Ovary (tissue), 9 donors: Measurements from ENCODE around the gene RABAC1. TPM values are rescaled to one million over a fixed set of nuclear protein-coding genes. Genes with fewer than 3 reads are reported as not detected.

ENCODE experiments used
- DNase-seq, 5 donors: peaks; one replicate each; pipeline ENCODE4 v3.0.0-alpha.2; 2019 to 2020
- H3K27ac ChIP-seq, 2 donors: fragments of 200-600 bp; one replicate each; pipeline versions ENCODE4 v1.5.1 to v1.8.0; 2019 to 2022
- H3K27me3 ChIP-seq: fragments of 200-600 bp; one replicate; pipeline ENCODE4 v1.8.0; 2022
- H3K36me3 ChIP-seq: fragments of 200-600 bp; sonication (generic); one replicate; pipeline ENCODE4 v1.5.1; 2019
- H3K4me1 ChIP-seq: one replicate; pipeline ENCODE4 v1.8.1; 2013; ENCODE audit warnings: mild to moderate bottlenecking, moderate library complexity; ENCODE audit not compliant: insufficient read depth
- H3K4me3 ChIP-seq: fragments of 200-600 bp; sonication (generic); one replicate; pipeline ENCODE4 v1.5.1; 2017
- H3K9me3 ChIP-seq, 2 donors: fragments of 200-600 bp in 1 of 2; sonication (generic) in 1 of 2; one replicate each; pipeline versions ENCODE4 v1.5.1 to v1.8.1; 2013 to 2019; ENCODE audit warnings: mild to moderate bottlenecking in 1 of 2, moderate library complexity in 1 of 2
- CTCF ChIP-seq, 3 donors: fragments of 450-650 bp in 2 of 3; fragments of 200-600 bp in 1 of 3; IDR thresholded peaks; one replicate each; pipeline versions ENCODE4 v1.5.1 to v1.8.0; 2016 to 2022; ENCODE audit warnings: antibody characterized with exemption in 3 of 3, mild to moderate bottlenecking in 1 of 3
- EP300 ChIP-seq: sonication (generic); formaldehyde crosslinking; IDR thresholded peaks from one replicate; pipeline ENCODE4 v1.6.1; 2017; ENCODE audit warnings: antibody characterized with exemption
- POLR2A ChIP-seq: fragments of 450-650 bp; IDR thresholded peaks from one replicate; pipeline ENCODE4 v1.6.1; 2017; ENCODE audit warnings: antibody characterized with exemption, mild to moderate bottlenecking, moderate library complexity
- WGBS, 3 donors: extraction: QIAGEN DNeasy Blood & Tissue Kit in 1 of 3; methylation state at CpG; one replicate each; pipeline versions ENCODE4 v1.1.5 to v1.1.7; 2013 to 2017; 5-methylcytosine and 5-hydroxymethylcytosine counted together
- intact Hi-C, 4 donors: fragments of 100-400 bp; cut with DNase I; formaldehyde crosslinking; loops; one replicate each; pipeline versions ENCODE4 v1.11.0 to v1.15.1; 2022 to 2023
- polyA plus RNA-seq, 2 donors: library from polyadenylated mRNA; stranded (reverse); fragments of 200-250 nt in 1 of 2; fragments of 350-450 nt in 1 of 2; fragmentation: Illumina TruSeq in 1 of 2; extraction: RNeasy Lipid Tissue Mini Kit (QIAGEN cat#74804) in 1 of 2; gene quantifications; one replicate each; pipeline ENCODE4 v1.2.3, GENCODE V29; 2013 to 2014
- total RNA-seq, 7 donors: library from RNA; depleted of rRNA in 2 of 7; stranded (reverse); fragments of >200 nt in 2 of 7; fragmentation: NEBNext Ultra II Directional in 3 of 7; extraction: Animal tissue kit (Norgen Biotek cat#: 25700) in 3 of 7; gene quantifications; one replicate each; pipeline versions ENCODE4 v1.1.0 to v1.2.4, GENCODE V29; 2016 to 2023
- donor health status: DM: no; HTN: no; CAD: no; lungs with moderate emphysema.
- donor health status: DM: no; HTN: no; CAD: no.
- donor health status: Bipolar disorder and iron deficiency.
- donor health status: DM: yes; HTN: yes; CAD: no.
- donor health status: DM: no; HTN: no; CAD: no.
- donor health status: DM: yes; HTN: yes; CAD: no.

RABAC1 gene
- total and polyA plus RNA-seq, 9 donors: 21.2 to 224 (median 147) TPM

GRCh38 chr19:41913538-41914423 is 45.3 kb downstream of the RABAC1 start:
- intact Hi-C loops: no loop called here
- no peak overlapping the region for H3K4me3 ChIP-seq
- H3K36me3 ChIP-seq: no peaks in the 10 kb centered on the region
- WGBS, 3 donors: 3 to 7% (median 5%) methylated on average over 21 of the region's 21 CpGs
- TF ChIP-seq POLR2A: no peak
- TF ChIP-seq CTCF (IDR thresholded peaks at IDR 0.05): no peak
- TF ChIP-seq EP300: no peak
- H3K27ac ChIP-seq: no peak overlapping the region
- H3K9me3 ChIP-seq: no peaks in the 10 kb centered on the region
- no peak for DNase-seq
- H3K4me1 ChIP-seq: no peaks in the 10 kb centered on the region
- H3K27me3 ChIP-seq: peaks cover 3% of the 10 kb centered on the region

DNA sequence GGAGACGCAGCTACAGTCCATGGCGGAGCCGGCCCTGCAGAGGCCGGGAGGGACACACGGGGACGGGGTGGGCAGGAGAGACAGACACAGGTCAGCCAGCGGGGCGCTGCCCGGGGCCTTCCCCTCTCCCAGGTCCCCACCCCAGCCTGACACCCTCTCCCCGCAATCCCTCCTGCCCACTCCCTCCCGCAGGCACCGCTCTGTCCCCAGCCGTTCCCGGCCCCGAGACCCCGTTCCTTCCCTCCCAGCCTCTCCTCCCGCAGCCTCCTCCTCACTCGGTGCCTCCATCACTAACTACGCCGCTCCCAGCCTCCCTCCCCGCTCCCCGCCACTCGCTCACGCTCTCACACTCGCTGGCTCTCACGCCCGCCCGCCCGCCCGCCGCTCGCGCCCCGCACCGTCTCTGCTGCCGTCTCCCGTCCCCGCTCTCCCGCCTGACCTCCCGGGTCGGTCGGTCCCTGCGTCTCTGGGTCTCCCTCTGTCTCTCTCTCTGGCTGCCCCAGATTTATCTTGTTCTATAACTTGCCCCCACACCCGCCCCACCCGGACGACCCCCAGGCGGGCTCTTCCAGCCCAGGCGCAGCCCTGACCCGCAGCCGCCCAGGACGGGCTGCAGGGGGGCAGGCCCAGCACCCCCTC is 46.1 kb downstream of the RABAC1 start:
- H3K27ac ChIP-seq: no peak overlapping the region
- intact Hi-C loops: no loop called here
- peaks cover 3% of the 10 kb centered on the region for H3K27me3 ChIP-seq
- 1% methylated on average over 36 to 51 of the region's 51 CpGs for WGBS, 3 donors
- no peaks in the 10 kb centered on the region for H3K9me3 ChIP-seq
- H3K4me3 ChIP-seq: no peak overlapping the region
- no peaks in the 10 kb centered on the region for H3K36me3 ChIP-seq
- H3K4me1 ChIP-seq: no peaks in the 10 kb centered on the region
- no peak for DNase-seq
- no peak for TF ChIP-seq CTCF (IDR thresholded peaks at IDR 0.05)
- TF ChIP-seq POLR2A: no peak
- TF ChIP-seq EP300: no peak

DNA sequence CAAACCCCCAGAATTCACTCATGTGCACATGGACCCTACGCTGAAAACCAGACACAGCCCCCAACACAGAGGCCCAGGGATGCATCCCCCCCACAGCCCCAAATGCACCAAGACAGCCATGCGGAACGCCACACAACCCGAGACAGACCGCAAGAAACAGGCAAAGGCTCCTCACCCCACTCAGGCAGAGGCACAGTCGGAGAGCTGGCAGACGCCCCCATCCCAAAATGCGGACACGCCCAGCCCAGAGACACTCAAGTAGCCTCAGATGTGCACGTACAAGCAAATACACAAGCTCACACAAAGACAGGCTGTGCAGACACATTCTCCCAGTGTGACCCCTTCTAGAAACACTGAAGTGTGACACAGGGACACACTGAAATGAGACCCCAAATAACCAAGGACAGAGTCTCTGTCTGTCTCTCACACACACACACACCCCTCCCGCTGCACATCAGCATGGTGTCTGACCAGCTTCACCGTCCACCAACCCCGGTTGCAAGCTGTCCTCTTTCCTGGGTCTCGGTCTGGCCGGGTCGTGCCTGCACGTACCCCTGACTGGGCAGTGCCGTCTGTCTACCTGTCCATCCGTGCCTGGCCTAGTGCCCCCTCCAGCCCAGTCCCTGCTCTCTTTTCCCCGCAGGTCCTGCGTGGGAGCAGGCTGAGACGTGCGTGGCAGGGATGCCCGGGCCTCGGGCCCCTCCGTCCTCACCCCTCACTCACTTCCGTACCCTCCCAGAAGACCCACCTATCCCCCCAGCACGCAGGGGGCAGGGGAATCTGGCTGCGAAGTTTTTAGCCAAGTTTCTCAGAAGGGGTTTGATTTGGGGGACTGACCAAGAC is 47.0 kb downstream of the RABAC1 start:
- Histone ChIP-seq H3K27ac (no peak overlapping the region), H3K9me3 (no peaks in the 10 kb centered on the region), H3K27me3 (peaks cover 3% of the 10 kb centered on the region), H3K4me1 (no peaks in the 10 kb centered on the region), H3K36me3 (no peaks in the 10 kb centered on the region), H3K4me3 (no peak overlapping the region)
- WGBS, 3 donors: 2 to 4% (median 4%) methylated on average over 29 of the region's 29 CpGs
- DNase-seq: no peak
- intact Hi-C loops: no loop called here
- no peak for TF ChIP-seq EP300
- no peak for TF ChIP-seq CTCF (IDR thresholded peaks at IDR 0.05)
- no peak for TF ChIP-seq POLR2A
